RWPE1 (cell line): ENCODE measurements around the gene NPEPL1.

ENCODE experiments used
- CTCF ChIA-PET: fragments of 350-600 bp; sonication (Branson Sonifier 250); formaldehyde crosslinking; extraction: SDS; loops from one replicate; lab custom pipeline; 2021; lab: Yijun Ruan, JAX
- POLR2A ChIA-PET: fragments of 400-600 bp; formaldehyde crosslinking; extraction: SDS; loops from one replicate; lab custom pipeline; 2020; ENCODE audit warnings: antibody characterized with exemption; ENCODE audit not compliant: low non-redundant PET; lab: Yijun Ruan, JAX
- DNase-seq: peaks from one replicate; pipeline ENCODE4 v3.0.0; 2012; ENCODE audit warnings: low spot score
- H3K27ac ChIP-seq: fragments of 450-650 bp; 2 replicates; pipeline ENCODE4 v1.5.1; 2017
- TF ChIP-seq, protein P1 (sequence below): fragments of 450-650 bp; conservative IDR thresholded peaks from 2 replicates; pipeline ENCODE4 v1.5.1; 2017; ENCODE audit warnings: low read depth, mild to moderate bottlenecking

NPEPL1 gene

DNA sequence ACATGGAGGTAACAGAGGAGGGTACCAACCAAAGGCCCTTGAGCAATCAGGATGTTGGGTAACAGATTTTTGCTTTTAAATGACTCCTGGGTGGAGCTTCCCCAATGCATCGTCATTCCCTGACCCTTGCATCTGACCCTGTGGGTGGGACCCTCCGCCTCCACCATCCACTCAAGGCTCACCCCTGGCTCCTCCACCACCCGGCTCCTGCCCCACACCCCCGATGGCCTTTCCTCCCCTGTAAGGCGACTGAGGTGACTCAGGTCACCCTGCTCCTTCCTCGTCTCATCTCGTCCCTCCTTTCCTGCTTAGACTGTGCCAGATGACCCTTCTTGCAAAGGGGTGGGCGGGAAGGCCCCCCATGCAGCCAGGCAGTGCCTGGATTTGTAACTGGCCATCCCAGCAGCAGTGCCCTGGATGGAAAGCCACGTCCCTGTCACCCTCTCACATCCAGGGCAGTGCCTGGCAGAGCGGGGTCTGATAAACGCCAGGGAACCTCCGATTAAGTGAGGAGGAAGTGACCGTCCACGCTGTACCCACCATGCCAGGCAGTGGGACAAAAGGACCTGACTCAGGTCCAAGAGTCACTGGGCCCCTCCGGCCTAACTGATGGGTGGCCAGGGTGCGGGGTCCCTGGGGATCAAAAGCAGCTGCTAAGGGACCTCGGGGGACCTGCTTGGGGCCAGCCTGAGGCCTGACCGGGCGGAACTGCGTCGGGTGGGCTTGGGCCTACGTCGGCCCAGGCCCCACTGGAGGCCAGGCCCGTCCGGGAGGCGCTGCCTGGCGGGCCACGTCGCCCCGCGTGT is 624 bp upstream of the NPEPL1 start:
- TF ChIP-seq, protein P1, sequence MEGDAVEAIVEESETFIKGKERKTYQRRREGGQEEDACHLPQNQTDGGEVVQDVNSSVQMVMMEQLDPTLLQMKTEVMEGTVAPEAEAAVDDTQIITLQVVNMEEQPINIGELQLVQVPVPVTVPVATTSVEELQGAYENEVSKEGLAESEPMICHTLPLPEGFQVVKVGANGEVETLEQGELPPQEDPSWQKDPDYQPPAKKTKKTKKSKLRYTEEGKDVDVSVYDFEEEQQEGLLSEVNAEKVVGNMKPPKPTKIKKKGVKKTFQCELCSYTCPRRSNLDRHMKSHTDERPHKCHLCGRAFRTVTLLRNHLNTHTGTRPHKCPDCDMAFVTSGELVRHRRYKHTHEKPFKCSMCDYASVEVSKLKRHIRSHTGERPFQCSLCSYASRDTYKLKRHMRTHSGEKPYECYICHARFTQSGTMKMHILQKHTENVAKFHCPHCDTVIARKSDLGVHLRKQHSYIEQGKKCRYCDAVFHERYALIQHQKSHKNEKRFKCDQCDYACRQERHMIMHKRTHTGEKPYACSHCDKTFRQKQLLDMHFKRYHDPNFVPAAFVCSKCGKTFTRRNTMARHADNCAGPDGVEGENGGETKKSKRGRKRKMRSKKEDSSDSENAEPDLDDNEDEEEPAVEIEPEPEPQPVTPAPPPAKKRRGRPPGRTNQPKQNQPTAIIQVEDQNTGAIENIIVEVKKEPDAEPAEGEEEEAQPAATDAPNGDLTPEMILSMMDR = no peak
- POLR2A ChIA-PET = interaction anchor here (1.1 kb wide), 1 partner anchor 41 kb away, joined by 3 read pairs; the partner anchor contains the start of gene STX16
- peak overlapping the region; percentile 84 for H3K27ac ChIP-seq
- DNase-seq = no peak
- CTCF ChIA-PET = interaction anchor here (0.5 to 1.7 kb wide), 4 partner anchors 42 to 215 kb away, joined by 3 to 7 read pairs (median 4); no protein-coding TSS in a partner anchor

DNA sequence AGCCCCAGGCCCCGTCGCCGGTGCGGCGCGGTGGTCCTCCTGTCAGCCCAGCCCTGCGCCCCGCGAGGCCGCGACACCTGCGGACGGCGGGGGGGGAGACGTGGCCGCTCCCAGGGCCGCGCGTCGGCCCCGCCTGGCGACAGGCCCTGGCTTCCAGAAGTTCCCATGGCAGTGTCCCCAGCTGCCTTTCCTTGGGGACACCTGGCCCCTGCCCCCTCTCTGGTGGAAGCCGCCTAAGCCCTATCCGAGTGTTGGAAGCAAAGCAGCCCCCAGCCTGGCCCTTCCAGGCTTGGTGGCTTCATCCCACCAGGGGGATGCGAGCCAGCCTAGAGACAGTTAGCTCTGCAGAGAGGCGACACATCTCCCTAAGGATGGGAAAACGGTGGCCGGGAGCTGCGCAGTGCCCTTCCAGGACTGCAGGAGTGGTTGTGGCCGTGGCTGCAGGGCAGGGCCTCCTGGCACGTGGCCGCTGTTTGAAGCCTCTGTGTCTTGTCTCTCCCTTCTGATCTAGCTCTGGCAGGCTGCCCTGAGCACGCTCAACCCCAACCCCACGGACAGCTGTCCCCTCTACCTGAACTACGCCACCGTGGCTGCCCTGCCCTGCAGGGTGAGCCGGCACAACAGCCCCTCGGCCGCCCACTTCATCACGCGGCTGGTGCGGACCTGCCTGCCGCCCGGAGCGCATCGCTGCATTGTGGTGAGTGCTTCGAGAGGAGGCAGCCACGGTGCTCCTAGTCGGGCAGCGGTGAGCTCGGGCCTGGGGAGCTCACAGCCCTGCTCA is 816 bp downstream of the NPEPL1 start:
- TF ChIP-seq, protein P1 = no peak
- CTCF ChIA-PET = interaction anchor here (0.6 to 1.0 kb wide), 3 partner anchors 43 to 810 kb away, joined by 3 to 4 read pairs (median 3); partner anchors contain the start of gene STX16
- H3K27ac ChIP-seq = peak overlapping the region; percentile 84
- no peak for DNase-seq
- POLR2A ChIA-PET = interaction anchor here (0.6 to 1.4 kb wide), 2 partner anchors 196 to 198 kb away, joined by 3 read pairs; no protein-coding TSS in a partner anchor

DNA sequence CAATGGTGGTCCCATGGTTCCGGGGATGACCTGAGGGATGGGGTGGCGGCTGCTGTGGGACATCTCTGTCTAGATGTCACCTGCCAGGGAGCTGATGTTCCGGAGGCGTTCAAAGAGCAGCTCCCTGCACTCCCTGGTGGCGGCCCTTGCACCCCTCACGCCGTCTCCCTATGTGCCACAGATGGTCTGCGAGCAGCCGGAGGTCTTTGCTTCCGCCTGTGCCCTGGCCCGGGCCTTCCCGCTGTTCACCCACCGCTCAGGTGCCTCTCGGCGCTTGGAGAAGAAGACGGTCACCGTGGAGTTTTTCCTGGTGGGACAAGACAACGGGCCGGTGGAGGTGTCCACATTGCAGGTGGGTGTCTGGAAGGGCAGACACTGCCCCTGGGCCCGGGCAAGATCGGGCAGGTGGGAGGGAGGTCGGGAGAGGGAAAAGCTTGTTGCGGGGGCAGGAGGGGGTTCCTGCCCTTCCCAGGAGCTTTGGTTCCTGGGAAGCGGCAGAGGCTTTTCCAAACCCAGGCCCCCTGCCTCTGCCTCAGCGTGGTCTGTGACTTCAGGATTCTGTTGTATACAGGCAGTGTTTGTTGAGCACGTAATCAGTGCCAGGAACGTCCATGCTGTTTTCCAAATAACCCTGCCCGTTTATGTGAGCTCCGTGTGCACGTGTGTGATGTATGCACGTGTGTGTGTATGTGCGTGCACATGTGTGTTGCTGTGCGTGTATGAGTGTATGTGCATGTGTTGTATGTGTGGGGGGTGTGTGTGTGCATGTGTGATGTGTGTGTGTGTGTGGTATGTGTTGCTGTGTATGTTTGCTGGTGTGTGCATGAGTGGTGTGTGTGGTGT is 1.9 kb downstream of the NPEPL1 start:
- ChIA-PET CTCF (interaction anchor here (0.5 to 0.7 kb wide), 2 partner anchors 33 to 468 kb away, joined by 3 to 8 read pairs; no protein-coding TSS in a partner anchor), POLR2A (interaction anchor here (1.4 kb wide), 1 partner anchor 195 kb away, joined by 3 read pairs; no protein-coding TSS in a partner anchor)
- H3K27ac ChIP-seq = peak overlapping the region; percentile 84
- TF ChIP-seq, protein P1 = no peak
- no peak for DNase-seq

DNA sequence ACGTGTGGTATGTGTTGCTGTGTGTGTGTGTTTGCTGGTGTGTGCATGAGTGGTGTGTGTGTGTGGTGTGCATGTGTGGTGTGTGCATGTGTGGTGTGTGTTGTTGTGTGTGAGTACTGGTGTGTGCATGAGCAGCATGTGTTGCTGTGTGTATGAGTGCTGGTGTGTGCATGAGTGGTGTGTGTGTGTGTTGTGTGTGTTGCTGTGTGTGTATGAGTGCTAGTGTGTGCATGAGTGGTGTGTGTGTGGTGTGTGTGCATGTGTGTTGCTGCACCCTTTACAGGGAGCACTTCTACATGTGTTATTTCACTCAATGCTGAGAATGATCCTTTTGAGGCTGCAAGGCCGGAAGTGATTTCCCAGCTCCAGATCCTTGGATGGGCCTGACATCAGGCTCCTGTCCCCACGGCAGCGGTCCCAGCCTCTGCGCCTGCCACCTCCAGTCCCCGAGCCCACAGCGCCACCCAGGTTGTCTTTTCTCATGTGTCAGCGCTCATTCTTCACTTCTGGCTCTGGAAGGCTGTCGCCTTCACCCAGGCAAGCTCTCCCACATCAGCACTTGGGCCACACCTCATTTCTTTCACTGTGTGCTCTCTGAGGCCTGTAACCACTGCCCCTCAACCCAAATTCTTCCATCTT is 2.6 kb downstream of the NPEPL1 start:
- DNase-seq = no peak
- TF ChIP-seq, protein P1 = no peak
- POLR2A ChIA-PET = no interaction called here
- peak overlapping the region; percentile 26 for H3K27ac ChIP-seq
- CTCF ChIA-PET = interaction anchor here (0.6 to 1.2 kb wide), 2 partner anchors 11 to 182 kb away, joined by 3 to 4 read pairs; no protein-coding TSS in a partner anchor

DNA sequence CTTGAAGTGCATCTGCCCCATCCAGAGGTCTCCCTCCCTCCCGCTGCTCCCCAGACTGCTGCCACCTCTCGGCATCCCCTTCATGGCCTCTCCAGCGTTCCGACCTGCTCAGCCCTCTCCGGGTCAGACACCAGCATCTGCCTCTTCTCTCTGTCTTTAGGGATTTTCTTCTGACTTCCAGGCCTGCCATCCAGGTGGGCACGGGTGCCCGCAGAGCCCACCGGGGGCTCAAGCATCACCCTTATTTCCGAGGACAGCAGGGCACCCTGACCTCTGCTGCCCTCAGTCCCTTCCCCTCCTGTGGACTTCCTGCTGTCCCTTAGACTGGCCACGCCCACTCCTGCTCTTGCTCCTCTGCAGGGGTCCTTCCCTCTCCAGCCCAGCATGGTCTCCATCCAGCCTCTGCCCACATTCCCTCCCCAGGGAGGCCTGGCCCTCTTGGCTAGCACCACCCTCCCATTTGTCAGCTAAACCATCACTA is 3.3 kb downstream of the NPEPL1 start:
- TF ChIP-seq, protein P1 = no peak
- peak overlapping the region; percentile 26; the same call in 1 of the 2 replicates for H3K27ac ChIP-seq
- ChIA-PET POLR2A (interaction anchor here (0.6 kb wide), 1 partner anchor 18 kb away, joined by 3 read pairs; no protein-coding TSS in a partner anchor), CTCF (interaction anchor here (0.6 to 1.2 kb wide), 2 partner anchors 10 to 182 kb away, joined by 3 to 4 read pairs; no protein-coding TSS in a partner anchor)
- no peak for DNase-seq
